Hepatocyte (in vitro differentiated cells): Measurements from ENCODE around the gene CLDN2.

ENCODE experiments used
- CTCF ChIP-seq: fragments of 200-600 bp; sonication (generic); IDR thresholded peaks from 2 replicates; pipeline ENCODE4 v1.5.1; 2016; ENCODE audit warnings: antibody characterized with exemption, mild to moderate bottlenecking; ENCODE audit not compliant: poor library complexity
- EZH2phosphoT487 ChIP-seq: fragments of 200-600 bp; sonication (generic); IDR thresholded peaks from one replicate; pipeline ENCODE4 v1.6.1; 2018; ENCODE audit warnings: antibody characterized with exemption, mild to moderate bottlenecking, low read depth, moderate library complexity; ENCODE audit not compliant: unreplicated experiment, severe bottlenecking

- TF ChIP-seq CTCF (no peak), EZH2phosphoT487 (no peak)
Observed at GRCh38 chrX:106899276-106899675, 20.9 kb upstream of the CLDN2 start.
